ENCODE data around the gene RAB3B. TPM values are rescaled to one million over a fixed set of nuclear protein-coding genes. Genes with fewer than 3 reads are reported as not detected.
A peak's percentile ranks its signal among the peaks of the same experiment; 100 is the strongest.

Gene RAB3B
- total and polyA plus RNA-seq, 2 of the 4 experiments (the other 2 are of a cell fraction), result 33.6 to 78.5 TPM

- peak overlapping the region; percentile 99 for H2AFZ ChIP-seq (replicated peaks; ENCODE audit: low read length, poor library complexity)
- ChIA-PET CTCF (interaction anchor here (1.1 kb wide), 1 partner anchor 21 kb away, joined by 3 read pairs; no protein-coding TSS in a partner anchor), POLR2A (ENCODE audit: unreplicated experiment) (no interaction called here)
- H3K36me3 ChIP-seq (ENCODE audit: control insufficient read depth, insufficient read depth, low read length), result no peaks in the 10 kb centered on the region
- peaks cover 18% of the 10 kb centered on the region for H4K20me1 ChIP-seq (ENCODE audit: insufficient read depth, low read length)
- peak overlapping the region; percentile 90 for H3K4me3 ChIP-seq (ENCODE audit: insufficient read depth, low read depth, low read length)
- peak; percentile 5 for ATAC-seq (ENCODE audit: low read depth)
- dilution Hi-C loops (cut with HindIII; ENCODE audit: low sequenced_read_pairs, unreplicated experiment) (no loop called here), in situ Hi-C loops (cut with MboI; ENCODE audit: low sequenced_read_pairs) (no loop called here), intact Hi-C loops (cut with micrococcal nuclease) (no loop called here)
- peak overlapping the region; percentile 93 for H3K27ac ChIP-seq (ENCODE audit: insufficient read depth, low read length)
- H4K5ac ChIP-seq (ENCODE audit: low read depth, low read length), result no peak overlapping the region
- peaks cover 6% of the 10 kb centered on the region; the same call in 1 of the 2 replicates for H3K9me1 ChIP-seq (ENCODE audit: insufficient read depth, low read length)
- H4K8ac ChIP-seq (ENCODE audit: low read depth in 2 of 2, low read length in 2 of 2), result peak overlapping the region; percentile 86 to 99; a peak in 1 of 4 replicates
- H3K56ac ChIP-seq (ENCODE audit: extremely low read depth, insufficient read depth, low read length), result 0 out of 2 replicates have a peak overlapping the region, but pooled peaks have one; percentile 26
- peak overlapping the region; percentile 31; the same call in 1 of the 2 replicates for H2AK5ac ChIP-seq (ENCODE audit: low read depth, low read length)
- H2BK120ac ChIP-seq (ENCODE audit: low read depth, low read length), result no peak overlapping the region
- TF ChIP-seq, protein P1, sequence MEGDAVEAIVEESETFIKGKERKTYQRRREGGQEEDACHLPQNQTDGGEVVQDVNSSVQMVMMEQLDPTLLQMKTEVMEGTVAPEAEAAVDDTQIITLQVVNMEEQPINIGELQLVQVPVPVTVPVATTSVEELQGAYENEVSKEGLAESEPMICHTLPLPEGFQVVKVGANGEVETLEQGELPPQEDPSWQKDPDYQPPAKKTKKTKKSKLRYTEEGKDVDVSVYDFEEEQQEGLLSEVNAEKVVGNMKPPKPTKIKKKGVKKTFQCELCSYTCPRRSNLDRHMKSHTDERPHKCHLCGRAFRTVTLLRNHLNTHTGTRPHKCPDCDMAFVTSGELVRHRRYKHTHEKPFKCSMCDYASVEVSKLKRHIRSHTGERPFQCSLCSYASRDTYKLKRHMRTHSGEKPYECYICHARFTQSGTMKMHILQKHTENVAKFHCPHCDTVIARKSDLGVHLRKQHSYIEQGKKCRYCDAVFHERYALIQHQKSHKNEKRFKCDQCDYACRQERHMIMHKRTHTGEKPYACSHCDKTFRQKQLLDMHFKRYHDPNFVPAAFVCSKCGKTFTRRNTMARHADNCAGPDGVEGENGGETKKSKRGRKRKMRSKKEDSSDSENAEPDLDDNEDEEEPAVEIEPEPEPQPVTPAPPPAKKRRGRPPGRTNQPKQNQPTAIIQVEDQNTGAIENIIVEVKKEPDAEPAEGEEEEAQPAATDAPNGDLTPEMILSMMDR (conservative IDR thresholded peaks at IDR 0.05; ENCODE audit: low read depth, low read length), result no peak
- TF ChIP-seq RAD21 (IDR thresholded peaks at IDR 0.05; ENCODE audit: low read length) (no peak), USF2 (IDR thresholded peaks at IDR 0.05; ENCODE audit: low read depth, low read length) (no peak), FOS (IDR thresholded peaks at IDR 0.05; ENCODE audit: low read depth, low read length) (no peak), MXI1 (IDR thresholded peaks at IDR 0.05; ENCODE audit: borderline replicate concordance, low read depth, low read length) (no peak), SMC3 (IDR thresholded peaks at IDR 0.05; ENCODE audit: low read depth, low read length) (no peak), RFX5 (IDR thresholded peaks at IDR 0.05; ENCODE audit: low read depth, low read length) (no peak), NFE2L2 (IDR thresholded peaks at IDR 0.05; ENCODE audit: low read depth, low read length) (no peak), POLR2A (IDR thresholded peaks at IDR 0.05; ENCODE audit: low read depth, low read length) (no peak), MAZ (IDR thresholded peaks at IDR 0.05; ENCODE audit: borderline replicate concordance, low read depth, low read length) (no peak), MAFK (IDR thresholded peaks at IDR 0.05; ENCODE audit: low read depth, low read length) (no peak)
- TF ChIP-seq, protein P2, sequence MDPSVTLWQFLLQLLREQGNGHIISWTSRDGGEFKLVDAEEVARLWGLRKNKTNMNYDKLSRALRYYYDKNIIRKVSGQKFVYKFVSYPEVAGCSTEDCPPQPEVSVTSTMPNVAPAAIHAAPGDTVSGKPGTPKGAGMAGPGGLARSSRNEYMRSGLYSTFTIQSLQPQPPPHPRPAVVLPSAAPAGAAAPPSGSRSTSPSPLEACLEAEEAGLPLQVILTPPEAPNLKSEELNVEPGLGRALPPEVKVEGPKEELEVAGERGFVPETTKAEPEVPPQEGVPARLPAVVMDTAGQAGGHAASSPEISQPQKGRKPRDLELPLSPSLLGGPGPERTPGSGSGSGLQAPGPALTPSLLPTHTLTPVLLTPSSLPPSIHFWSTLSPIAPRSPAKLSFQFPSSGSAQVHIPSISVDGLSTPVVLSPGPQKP (IDR thresholded peaks at IDR 0.05; ENCODE audit: borderline replicate concordance, low read depth, low read length), result no peak
- TSS peak; percentile 13 for BruUV-seq (replicated peaks)
- H2BK20ac ChIP-seq (ENCODE audit: low read depth, low read length), result no peak overlapping the region
- H3K4ac ChIP-seq (ENCODE audit: low read depth, low read length), result peak overlapping the region; percentile 40
- H2BK15ac ChIP-seq (ENCODE audit: low read depth, low read length), result no peak overlapping the region
- peak overlapping the region; percentile 83 for H3K9ac ChIP-seq (ENCODE audit: low read depth, low read length)
- peaks cover 19 to 40% of the 10 kb centered on the region in 2 experiments for H3K79me1 ChIP-seq (ENCODE audit: low read depth in 1 of 2, low read length in 2 of 2)
- no peaks in the 10 kb centered on the region for H3K27me3 ChIP-seq (ENCODE audit: control insufficient read depth, insufficient read depth, low read length)
- no peaks in the 10 kb centered on the region for H3K9me3 ChIP-seq (ENCODE audit: control insufficient read depth, insufficient read depth, low read length)
- peak overlapping the region; percentile 17 for H2AK9ac ChIP-seq (replicated peaks; ENCODE audit: low read depth, low read length, poor library complexity)
- peak; percentile 6 for DNase-seq
- no peak overlapping the region for H4K91ac ChIP-seq (ENCODE audit: insufficient read depth, low read depth, low read length)
- peaks cover 6% of the 10 kb centered on the region for H3K4me1 ChIP-seq (ENCODE audit: control insufficient read depth, insufficient read depth, low read length)
- 17% methylated on average over 1 of the region's 5 CpGs; no CpG with 5 or more reads in 1 of the 2 experiments for WGBS, 2 experiments (ENCODE audit: extremely low coverage in 2 of 2, insufficient read length in 1 of 2)
- H2BK5ac ChIP-seq (ENCODE audit: low read depth, low read length, poor library complexity, severe bottlenecking), result peak overlapping the region; percentile 10
- no peak overlapping the region for H3K18ac ChIP-seq (ENCODE audit: low read depth, low read length)
- H3K23ac ChIP-seq (ENCODE audit: low read depth, low read length), result peak overlapping the region; percentile 82
- H3K14ac ChIP-seq (replicated peaks; ENCODE audit: low read depth, low read length), result peak overlapping the region; percentile 87
- H3K4me2 ChIP-seq (ENCODE audit: low read depth, low read length), result peak overlapping the region; percentile 83
Measured at GRCh38 chr1:52032124-52032784, 41.8 kb upstream of the RAB3B start.

Data from IMR-90 (cell line).